Keratinocyte (primary cell): ENCODE data around the gene URM1. TPM values are rescaled to one million over a fixed set of nuclear protein-coding genes. Genes with fewer than 3 reads are reported as not detected.
A peak's percentile ranks its signal among the peaks of the same experiment; 100 is the strongest.

Experiments used
- DNase-seq: peaks from one replicate; pipeline ENCODE4 v3.0.0-alpha.2; 2011; ENCODE audit warnings: low read depth, missing footprints, low spot score
- FAIRE-seq: peaks from 2 replicates; lab custom pipeline; 2011; peaks lifted over from hg19 to GRCh38; lab: Jason Lieb, UNC
- H2AFZ ChIP-seq: 2 replicates; pipeline ENCODE4 v1.6.0; 2012; ENCODE audit warnings: low read length, control low read depth, inconsistent platforms; ENCODE audit not compliant: control insufficient read depth
- H3K27ac ChIP-seq: 2 replicates; pipeline ENCODE4 v1.5.1; 2011; ENCODE audit warnings: low read length; ENCODE audit not compliant: control insufficient read depth, insufficient read depth
- H3K27me3 ChIP-seq: 3 replicates; pipeline ENCODE4 v1.6.0; 2011; ENCODE audit warnings: low read length; ENCODE audit not compliant: control insufficient read depth, insufficient read depth; ENCODE audit errors: extremely low read depth
- H3K36me3 ChIP-seq, 2 experiments: 2 replicates in 1 of 2; 3 replicates in 1 of 2; pipeline ENCODE4 v1.5.1; 2011; ENCODE audit warnings: low read length in 2 of 2, mild to moderate bottlenecking in 1 of 2; ENCODE audit not compliant: control insufficient read depth in 2 of 2, insufficient read depth in 2 of 2; ENCODE audit errors: extremely low read depth in 1 of 2
- H3K4me1 ChIP-seq: 3 replicates; pipeline ENCODE4 v1.5.1; 2011; ENCODE audit warnings: low read length; ENCODE audit not compliant: control insufficient read depth, insufficient read depth; ENCODE audit errors: extremely low read depth
- H3K4me2 ChIP-seq: 3 replicates; pipeline ENCODE4 v1.6.0; 2011; ENCODE audit warnings: low read depth, low read length; ENCODE audit not compliant: control insufficient read depth, insufficient read depth; ENCODE audit errors: extremely low read depth
- H3K4me3 ChIP-seq, 3 experiments: fragments of 200-600 bp in 1 of 3; sonication (generic) in 1 of 3; 2 replicates in 2 of 3; 3 replicates in 1 of 3; pipeline ENCODE4 v1.5.1; 2011 to 2016; ENCODE audit warnings: low read length in 3 of 3, mild to moderate bottlenecking in 3 of 3, control low read depth in 2 of 3, inconsistent platforms in 1 of 3, low read depth in 1 of 3, mixed read lengths in 1 of 3, mixed run types in 1 of 3, moderate library complexity in 1 of 3; ENCODE audit not compliant: control insufficient read depth in 2 of 3, insufficient read depth in 2 of 3; ENCODE audit errors: extremely low read depth in 1 of 3
- H3K79me2 ChIP-seq: 2 replicates; pipeline ENCODE4 v1.6.0; 2012; ENCODE audit warnings: low read length; ENCODE audit not compliant: control insufficient read depth, insufficient read depth
- H3K9ac ChIP-seq: 3 replicates; pipeline ENCODE4 v1.6.0; 2011; ENCODE audit warnings: low read length; ENCODE audit not compliant: control insufficient read depth, insufficient read depth; ENCODE audit errors: extremely low read depth
- H3K9me1 ChIP-seq: 3 replicates; pipeline ENCODE4 v1.6.0; 2011; ENCODE audit warnings: low read length; ENCODE audit not compliant: control insufficient read depth, insufficient read depth; ENCODE audit errors: extremely low read depth
- H3K9me3 ChIP-seq: 2 replicates; pipeline ENCODE4 v1.5.1; 2012; ENCODE audit warnings: low read depth, low read length; ENCODE audit not compliant: control insufficient read depth
- H4K20me1 ChIP-seq: 3 replicates; pipeline ENCODE4 v1.6.0; 2011; ENCODE audit warnings: low read length; ENCODE audit not compliant: control insufficient read depth, insufficient read depth; ENCODE audit errors: extremely low read depth
- CTCF ChIP-seq, 3 experiments: IDR thresholded peaks in 1 of 3; conservative IDR thresholded peaks in 1 of 3; optimal IDR thresholded peaks in 1 of 3; 2 replicates in 2 of 3; 3 replicates in 1 of 3; pipeline versions ENCODE3 to v1.5.1; 2011; ENCODE audit warnings: low read length in 3 of 3, mild to moderate bottlenecking in 3 of 3, moderate library complexity in 2 of 3, control low read depth in 1 of 3, inconsistent platforms in 1 of 3; ENCODE audit not compliant: insufficient read depth in 2 of 3; ENCODE audit errors: extremely low read depth in 1 of 3
- EZH2 ChIP-seq: IDR thresholded peaks from one replicate; pipeline ENCODE4 v1.6.1; 2012; ENCODE audit warnings: inconsistent platforms, mild to moderate bottlenecking, low read length, moderate library complexity
- dilution Hi-C: fragments of 300-500 bp; cut with MboI; formaldehyde crosslinking; loops from one replicate; pipeline ENCODE4 v1.7.0; 2020; ENCODE audit warnings: low sequenced_read_pairs; ENCODE audit not compliant: extremely low pct_ligation_motif_present
- polyA plus RNA-seq, 5 experiments: library from polyadenylated mRNA; depleted of rRNA in 3 of 5; stranded (reverse) in 3 of 5; stranded (forward) in 1 of 5; unstranded in 1 of 5; fragments of >200 nt; gene quantifications; 1 replicate in 1 of 5; 2 replicates in 3 of 5; 3 replicates in 1 of 5; pipeline versions ENCODE4 v1.2.1 to v1.2.3, GENCODE V29; 2011 to 2012; ENCODE audit warnings: missing spikeins in 2 of 5, low read depth in 1 of 5, low replicate concordance in 1 of 5

Gene URM1
- polyA plus RNA-seq, 1 donor (not counting 4 experiments of a cell fraction or from before 2014, with no cell fraction given), result 29.1 TPM

- DNase-seq (no peak), FAIRE-seq (no peak)
- dilution Hi-C loops, result no loop called here
- Histone ChIP-seq H3K79me2 (no peaks in the 10 kb centered on the region), H3K27ac (no peak overlapping the region), H2AFZ (no peak overlapping the region), H3K36me3 (peaks cover 0 to 7% of the 10 kb centered on the region in 2 experiments), H4K20me1 (no peaks in the 10 kb centered on the region), H3K9ac (no peak overlapping the region), H3K4me2 (no peak overlapping the region), H3K9me1 (no peaks in the 10 kb centered on the region), H3K4me3 (no peak overlapping the region), H3K27me3 (no peaks in the 10 kb centered on the region), H3K4me1 (peaks cover 20% of the 10 kb centered on the region), H3K9me3 (no peaks in the 10 kb centered on the region)
- TF ChIP-seq CTCF (optimal IDR thresholded peaks at IDR 0.05 in 1 of 3, IDR thresholded peaks at IDR 0.05 in 1 of 3, conservative IDR thresholded peaks at IDR 0.05 in 1 of 3; ENCODE audit: extremely low read depth in 1 of 3, insufficient read depth in 2 of 3, low read length in 3 of 3) (no peak), EZH2 (no peak)
These were observed 8.4 kb upstream of the URM1 start for GRCh38 chr9:128362774-128363173.

GRCh38 chr9:128365525-128365924 lies 5.6 kb upstream of the URM1 start:
- DNase-seq, result no peak
- H3K4me2 ChIP-seq, result peak overlapping the region; percentile 85
- no peak overlapping the region for H2AFZ ChIP-seq

More at GRCh38 chr9:128365525-128365924, 5.6 kb upstream of the URM1 start:
- H3K9ac ChIP-seq, result no peak overlapping the region
- H3K4me3 ChIP-seq, result no peak overlapping the region
- dilution Hi-C loops, result no loop called here
- H3K9me3 ChIP-seq, result no peaks in the 10 kb centered on the region
- no peak overlapping the region for H3K27ac ChIP-seq
- H3K79me2 ChIP-seq, result no peaks in the 10 kb centered on the region
- H3K27me3 ChIP-seq, result no peaks in the 10 kb centered on the region
- H3K9me1 ChIP-seq, result no peaks in the 10 kb centered on the region
- no peak for FAIRE-seq
- H3K4me1 ChIP-seq, result peaks cover 23% of the 10 kb centered on the region
- TF ChIP-seq EZH2 (no peak), CTCF (optimal IDR thresholded peaks at IDR 0.05 in 1 of 3, IDR thresholded peaks at IDR 0.05 in 1 of 3, conservative IDR thresholded peaks at IDR 0.05 in 1 of 3; ENCODE audit: extremely low read depth in 1 of 3, insufficient read depth in 2 of 3, low read length in 3 of 3) (no peak)
- no peaks in the 10 kb centered on the region for H4K20me1 ChIP-seq
- no peaks in the 10 kb centered on the region for H3K36me3 ChIP-seq
